Stimulated activated CD8-positive, alpha-beta memory T cell treated with anti-CD3 and anti-CD28 coated beads, Interleukin-4, amount 100 ng/mL, for 4 hours (primary cell): ENCODE results near the gene EFNA5.
"Not testable (repeated sequence)": the region's sequence is repeated elsewhere in the genome, so short reads cannot be mapped to it uniquely, and the experiment has no call there.

Experiments
- DNase-seq, 2 donors: peaks; one replicate each; pipeline ENCODE4 v3.0.0-alpha.2; 2020; ENCODE audit warnings: low read depth in 2 of 2, low spot score in 1 of 2

Gene EFNA5

DNA sequence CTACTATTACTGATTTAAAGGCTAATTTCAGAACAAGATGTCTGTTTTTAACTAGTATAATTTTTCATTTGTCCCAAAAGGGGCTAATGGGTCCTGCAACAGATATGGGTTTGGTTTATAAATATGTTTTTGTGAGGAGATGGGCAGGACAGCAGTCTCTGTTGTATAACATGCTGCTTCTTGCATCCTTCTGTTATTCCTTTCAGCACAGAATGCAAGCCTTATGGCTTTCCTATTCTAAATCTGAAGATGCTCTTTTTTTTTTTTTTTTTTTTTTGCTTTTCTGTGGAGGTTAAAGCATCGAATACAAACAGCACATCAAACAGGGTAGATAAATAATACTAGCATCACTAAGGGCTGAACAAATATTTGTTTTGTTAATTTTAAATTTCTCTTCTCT lies 235.7 kb downstream of the EFNA5 start:
- no peak for DNase-seq

GRCh38 chr5:107433646-107434045 lies 237.1 kb downstream of the EFNA5 start:
- not testable (repeated sequence) for DNase-seq

DNA sequence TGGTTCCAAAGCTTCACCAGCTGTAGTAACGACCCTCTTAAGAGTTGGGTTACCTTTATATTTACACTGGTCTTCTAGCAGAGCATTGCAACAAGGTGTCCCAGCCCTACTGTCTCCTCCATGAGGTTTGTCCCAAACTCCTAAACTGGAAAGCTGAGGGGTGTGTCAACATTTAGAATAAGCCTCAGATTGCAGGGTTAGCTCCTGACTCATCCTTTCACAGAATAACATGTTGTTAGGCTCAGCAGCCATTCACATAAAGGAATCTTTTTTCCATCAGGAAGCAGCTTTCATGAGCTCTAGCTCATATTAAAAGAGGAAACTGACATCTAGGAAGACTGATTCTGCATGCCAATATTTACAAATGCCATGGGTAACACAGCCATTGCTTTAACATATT lies 238.7 kb downstream of the EFNA5 start:
- DNase-seq = no peak

GRCh38 chr5:107431536-107431935 lies 239.2 kb downstream of the EFNA5 start:
- DNase-seq = no peak

- DNase-seq = no peak
These were observed 240.6 kb downstream of the EFNA5 start for GRCh38 chr5:107430071-107430625.

GRCh38 chr5:107428303-107428813 lies 242.4 kb downstream of the EFNA5 start:
- DNase-seq = no peak

GRCh38 chr5:107426872-107427271 lies 243.9 kb downstream of the EFNA5 start:
- no peak for DNase-seq

GRCh38 chr5:107426209-107426608 lies 244.5 kb downstream of the EFNA5 start:
- no peak for DNase-seq

DNA sequence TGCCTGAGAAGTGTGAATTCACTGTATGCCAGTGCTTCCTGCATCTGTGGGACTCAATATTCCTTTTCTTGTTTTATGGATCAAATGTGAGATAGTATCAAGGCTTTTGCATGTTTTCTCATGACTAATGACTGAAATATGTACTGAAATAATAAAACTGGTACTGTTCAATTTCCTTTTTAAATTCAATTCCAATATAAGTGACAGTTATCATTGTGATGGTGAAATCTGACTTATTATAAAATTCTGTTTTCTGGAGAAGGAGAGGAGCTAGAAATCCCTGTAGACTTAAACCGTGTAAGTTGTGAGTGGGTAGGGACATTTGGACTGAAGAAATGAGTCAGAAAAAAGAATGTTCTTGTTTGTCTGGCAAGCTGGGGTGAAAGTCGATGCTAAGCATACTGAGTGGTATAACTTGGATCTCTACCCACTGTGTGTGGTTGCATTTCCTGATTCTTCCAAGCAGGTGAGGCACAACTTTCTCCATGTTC lies 245.2 kb downstream of the EFNA5 start:
- no peak for DNase-seq

DNA sequence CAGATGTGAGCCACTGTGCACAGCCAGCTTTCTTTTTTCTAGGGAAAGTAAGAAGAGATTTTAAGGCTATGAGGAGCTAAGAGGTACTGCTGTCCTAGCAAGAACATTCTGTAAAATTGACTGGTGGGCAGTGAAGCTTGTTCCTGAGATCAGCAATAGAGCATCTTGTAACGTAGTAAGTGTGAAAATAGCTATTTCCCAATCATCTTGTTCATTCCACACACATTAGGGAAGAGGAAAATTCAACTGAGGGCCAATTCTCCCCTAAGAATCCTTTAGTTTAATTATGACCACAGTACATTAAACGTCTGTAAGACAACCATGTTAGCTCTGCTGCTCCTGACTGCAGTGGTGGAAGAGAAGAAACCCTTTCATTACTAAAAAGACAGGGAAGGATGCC lies 246.2 kb downstream of the EFNA5 start:
- DNase-seq = no peak

- no peak for DNase-seq
These were observed 248.2 kb downstream of the EFNA5 start for GRCh38 chr5:107422494-107422893.

GRCh38 chr5:107419498-107419897 lies 251.2 kb downstream of the EFNA5 start:
- DNase-seq = no peak

- DNase-seq = no peak
These were observed 251.8 kb downstream of the EFNA5 start for GRCh38 chr5:107418902-107419301.

- no peak for DNase-seq
These were observed 252.7 kb downstream of the EFNA5 start for GRCh38 chr5:107418071-107418470.

GRCh38 chr5:107415762-107416161 lies 255.0 kb downstream of the EFNA5 start:
- no peak for DNase-seq

DNA sequence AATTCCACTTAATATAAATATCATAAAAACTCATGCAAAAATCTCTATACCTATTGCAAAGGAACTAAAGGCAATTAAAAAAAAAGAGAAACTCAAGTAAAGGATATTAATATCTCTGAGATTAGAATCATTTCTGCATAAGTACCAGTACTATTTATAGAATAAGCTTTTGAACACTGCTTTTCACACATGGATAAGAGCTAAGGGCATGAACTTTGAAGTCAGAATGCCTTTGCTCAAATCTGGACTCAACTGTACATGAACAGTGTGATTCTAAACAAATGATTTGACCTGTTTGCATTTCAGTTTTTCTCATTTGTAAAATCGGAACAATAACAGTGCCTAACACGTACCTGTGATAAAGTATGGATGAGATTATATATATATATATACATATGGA lies 255.9 kb downstream of the EFNA5 start:
- DNase-seq = no peak

GRCh38 chr5:107413754-107414153 lies 257.0 kb downstream of the EFNA5 start:
- no peak for DNase-seq

GRCh38 chr5:107408564-107408963 lies 262.2 kb downstream of the EFNA5 start:
- DNase-seq = no peak

GRCh38 chr5:107407713-107408298 lies 262.9 kb downstream of the EFNA5 start:
- DNase-seq = no peak

DNA sequence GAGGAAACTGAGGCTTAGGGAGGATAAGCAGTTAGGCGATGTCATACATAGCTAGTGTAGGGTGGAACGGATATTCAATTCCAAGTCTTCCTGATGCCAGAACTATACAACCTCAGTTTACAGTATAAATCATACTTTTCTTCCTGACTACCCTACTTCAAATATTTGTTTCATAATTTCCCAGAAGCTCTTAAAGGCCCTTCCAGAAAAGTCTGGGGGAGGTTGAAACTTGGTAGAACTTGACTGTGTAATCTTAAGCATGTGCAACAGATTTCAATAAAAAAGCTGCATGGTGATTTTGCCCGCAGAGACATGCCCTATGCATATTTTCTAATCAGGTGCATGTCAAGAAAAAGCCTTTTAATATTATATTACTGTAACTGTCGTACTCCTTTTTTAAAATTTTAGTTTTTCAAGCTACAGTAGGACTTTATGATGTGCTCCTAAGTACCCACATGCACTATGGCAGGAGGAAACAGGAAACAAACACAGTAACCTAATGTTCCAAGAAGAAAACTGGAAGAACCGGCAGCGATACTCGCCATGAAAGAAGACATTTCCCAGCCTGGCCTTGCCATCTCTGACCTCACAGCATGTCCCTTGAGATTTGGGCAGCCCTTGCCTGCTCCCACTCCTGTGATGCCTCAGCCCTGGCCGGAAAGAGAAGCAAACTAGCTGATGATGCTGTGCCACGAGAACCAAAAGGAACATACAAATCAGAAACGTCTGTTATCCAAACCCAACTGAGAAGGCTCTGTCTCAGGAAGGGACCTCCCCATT lies 266.0 kb downstream of the EFNA5 start:
- DNase-seq = no peak

GRCh38 chr5:107403228-107403953 lies 267.3 kb downstream of the EFNA5 start:
- no peak for DNase-seq
